ENCODE results near the gene STX10. TPM values are rescaled to one million over a fixed set of nuclear protein-coding genes. Genes with fewer than 3 reads are reported as not detected.

Gene STX10
- total RNA-seq, 1 donor, result 86.2 TPM

DNA sequence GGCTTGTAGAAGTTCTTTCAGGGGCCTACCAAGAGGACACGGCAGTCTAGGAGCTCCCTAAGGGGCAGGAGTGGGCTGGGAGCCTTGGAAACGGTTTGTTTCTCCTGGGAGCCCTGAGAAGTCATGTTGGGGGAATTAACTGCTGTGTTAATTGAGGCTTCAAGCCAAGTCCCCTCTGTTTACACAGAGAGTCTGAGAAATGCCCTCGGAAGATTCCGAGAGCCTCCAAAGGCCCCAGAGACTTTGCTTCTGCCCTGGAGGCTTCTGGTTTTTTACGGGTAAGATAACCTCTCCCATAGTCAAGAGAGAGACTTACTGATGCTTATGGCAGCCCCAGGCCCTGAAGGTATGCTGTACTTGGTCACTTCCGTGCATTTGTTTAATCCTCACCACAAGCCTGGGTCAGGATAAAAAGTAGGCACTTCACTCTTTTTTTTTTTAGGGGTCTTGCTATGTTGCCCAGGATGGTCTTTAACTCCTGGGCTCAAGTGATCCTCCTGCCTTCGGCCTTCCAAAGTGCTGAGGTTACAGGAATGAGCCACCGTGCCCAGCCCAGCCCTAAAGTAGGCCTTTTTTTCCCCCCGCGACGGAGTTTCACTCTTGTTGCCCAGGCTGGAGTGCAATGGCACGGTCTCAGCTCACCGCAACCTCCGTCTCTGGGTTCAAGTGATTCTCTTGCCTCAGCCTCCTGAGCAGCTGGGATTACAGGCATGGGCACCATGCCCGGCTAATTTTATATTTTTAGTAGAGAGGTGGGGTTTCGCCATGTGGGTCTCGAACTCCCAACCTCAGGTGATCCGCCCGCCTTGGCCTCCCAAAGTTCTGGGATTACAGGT is 15.2 kb upstream of the STX10 start:
- DNase-seq (ENCODE audit: low read depth in 2 of 3, low spot score in 2 of 3), result no peak

- peak in 2 of 3 donors; percentile 92 to 93 for DNase-seq (ENCODE audit: low read depth in 2 of 3, low spot score in 2 of 3)
These were observed 14.4 kb upstream of the STX10 start for GRCh38 chr19:13164343-13165161.

DNA sequence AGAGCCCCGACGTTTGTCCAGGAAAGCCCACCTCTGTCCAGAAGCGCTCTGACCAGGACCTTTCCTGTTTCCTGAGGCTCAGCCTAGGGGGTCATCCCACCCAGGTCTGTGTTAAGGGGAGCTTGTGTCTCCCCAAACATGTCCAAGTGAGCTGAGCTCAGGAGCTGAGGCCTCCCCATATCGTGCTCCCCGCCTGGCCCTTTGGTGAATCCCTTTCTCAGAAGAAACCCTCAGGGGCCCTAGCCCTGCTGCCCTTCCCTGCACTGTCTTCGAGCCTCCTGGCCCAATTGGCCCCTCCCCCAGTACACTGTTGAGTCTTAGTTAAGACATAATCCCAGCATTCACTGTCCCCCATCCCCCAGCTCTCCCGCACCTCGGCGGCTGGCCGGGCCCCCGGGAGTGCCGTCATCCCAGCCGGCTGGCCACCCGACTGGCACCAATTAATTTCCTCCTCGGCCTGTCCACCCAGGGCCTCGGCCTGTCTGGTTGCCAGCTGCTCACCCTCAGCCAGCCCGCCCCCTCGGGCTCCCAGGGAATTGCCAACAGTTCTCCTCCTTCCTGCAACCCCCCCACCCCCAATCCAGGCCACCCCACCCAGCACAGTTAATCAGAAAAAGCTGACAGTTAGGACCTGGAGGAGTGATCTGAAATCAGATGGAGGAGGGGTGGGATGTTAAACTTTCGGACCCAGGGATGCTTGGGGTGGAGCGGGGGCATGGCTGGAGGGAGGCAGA is 13.6 kb upstream of the STX10 start:
- DNase-seq (ENCODE audit: low read depth in 2 of 3, low spot score in 2 of 3), result peak in 1 of 3 donors; percentile 64

- peak; percentile 55 to 89 (median 86) for DNase-seq (ENCODE audit: low read depth in 2 of 3, low spot score in 2 of 3)
These were observed 12.8 kb upstream of the STX10 start for GRCh38 chr19:13162724-13163608.

DNA sequence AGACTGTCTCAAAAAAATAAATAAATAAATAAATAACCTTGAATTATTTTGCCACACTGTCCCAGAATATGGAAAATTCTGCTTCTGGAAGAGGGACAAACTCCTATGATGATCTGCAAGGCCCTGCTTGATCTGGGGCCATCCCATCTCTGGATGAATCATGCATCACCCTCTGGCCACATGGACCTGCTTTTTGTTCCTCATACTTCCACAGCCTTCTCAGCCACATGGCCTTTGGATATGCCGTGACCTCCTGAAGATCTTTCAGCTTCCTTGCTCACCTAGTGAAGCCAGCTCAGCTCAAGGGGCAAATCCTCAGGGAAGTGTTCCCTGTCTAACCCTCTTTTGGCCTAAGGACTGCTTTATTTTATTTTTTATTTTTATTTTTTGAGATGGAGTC is 10.4 kb upstream of the STX10 start:
- no peak for DNase-seq (ENCODE audit: low read depth in 2 of 3, low spot score in 2 of 3)

DNA sequence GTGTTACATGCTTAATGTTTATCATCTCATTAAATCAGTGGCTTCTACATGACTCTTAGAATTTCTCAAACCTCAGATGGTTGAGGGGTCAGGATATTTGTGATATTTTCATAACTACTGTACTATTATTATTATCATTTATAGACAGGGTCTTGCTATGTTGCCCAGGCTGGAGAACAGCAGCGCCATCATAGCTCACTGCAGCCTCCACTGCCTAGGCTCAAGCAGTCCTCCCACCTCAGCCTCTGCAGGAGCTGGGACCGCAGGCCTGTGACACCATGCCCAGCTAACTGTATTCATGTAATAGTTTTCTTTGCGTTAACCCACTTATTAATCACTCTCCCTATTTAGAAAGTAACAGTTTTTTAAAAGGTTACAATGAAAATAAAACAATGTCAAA is 9.5 kb upstream of the STX10 start:
- no peak for DNase-seq (ENCODE audit: low read depth in 2 of 3, low spot score in 2 of 3)

GRCh38 chr19:13155472-13156359 is 5.5 kb upstream of the STX10 start:
- DNase-seq (ENCODE audit: low read depth in 2 of 3, low spot score in 2 of 3), result peak; percentile 63 to 77 (median 75)

GRCh38 chr19:13154911-13155471 is 4.8 kb upstream of the STX10 start:
- peak; percentile 61 to 85 (median 79) for DNase-seq (ENCODE audit: low read depth in 2 of 3, low spot score in 2 of 3)

DNA sequence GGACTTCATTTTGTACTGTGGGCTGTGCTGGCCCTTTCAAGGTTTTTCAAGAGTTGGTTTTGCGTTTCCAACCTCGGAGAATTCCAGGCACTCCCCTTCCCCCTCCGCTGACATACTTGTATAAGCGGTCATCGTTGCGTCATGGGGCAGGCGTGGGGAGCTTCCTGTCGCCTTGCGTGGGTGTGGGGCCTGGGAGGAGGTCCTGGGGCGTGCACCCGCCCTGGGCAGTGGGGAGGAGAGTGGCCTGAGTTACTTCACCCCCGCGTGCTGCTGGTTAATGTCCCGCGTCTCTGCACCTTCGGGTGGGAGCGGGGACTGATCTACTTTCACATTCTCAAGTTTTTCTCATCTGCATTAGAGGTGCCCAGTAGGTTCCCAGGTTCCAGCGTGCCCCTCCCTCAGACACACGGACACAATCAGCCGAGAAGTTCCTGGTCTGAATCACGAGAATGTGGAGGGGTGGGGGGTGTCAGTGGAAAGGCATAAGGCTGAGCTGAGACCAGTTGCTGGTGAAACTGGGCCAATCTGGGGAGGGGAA is 4.1 kb upstream of the STX10 start:
- peak in 1 of 3 donors; percentile 29 for DNase-seq (ENCODE audit: low read depth in 2 of 3, low spot score in 2 of 3)

DNA sequence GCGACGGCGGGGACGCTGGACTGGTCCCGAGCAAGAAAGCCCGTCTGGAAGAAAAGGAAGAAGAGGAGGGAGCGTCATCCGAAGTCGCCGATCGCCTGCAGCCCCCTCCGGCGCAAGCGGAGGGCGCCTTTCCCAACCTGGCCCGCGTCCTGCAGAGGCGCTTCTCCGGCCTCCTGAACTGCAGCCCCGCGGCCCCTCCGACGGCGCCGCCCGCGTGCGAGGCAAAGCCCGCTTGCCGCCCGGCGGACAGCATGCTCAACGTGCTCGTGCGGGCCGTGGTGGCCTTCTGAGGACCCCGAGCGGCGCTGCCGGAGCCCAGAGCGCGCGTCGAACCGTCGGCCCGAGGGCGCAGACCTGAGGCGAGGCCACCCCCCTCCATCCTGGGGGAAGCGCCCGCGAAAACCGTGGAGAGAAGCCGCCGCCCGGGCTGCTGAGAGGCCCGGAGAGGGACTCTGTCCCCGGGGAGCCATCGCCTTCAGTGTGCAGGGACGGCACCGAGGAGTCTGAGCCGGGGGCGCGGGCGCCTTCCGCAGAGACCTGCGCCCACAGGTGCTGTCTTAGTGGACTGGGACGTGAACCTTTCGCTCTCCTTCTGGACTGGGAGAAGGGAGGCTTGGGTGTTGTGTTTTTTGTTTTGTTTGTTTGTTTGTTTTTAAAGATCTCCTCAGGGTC is 3.5 kb upstream of the STX10 start:
- no peak for DNase-seq (ENCODE audit: low read depth in 2 of 3, low spot score in 2 of 3)

GRCh38 chr19:13152974-13153568 is 2.9 kb upstream of the STX10 start:
- DNase-seq (ENCODE audit: low read depth in 2 of 3, low spot score in 2 of 3), result peak; percentile 92 to 100 (median 97)

DNA sequence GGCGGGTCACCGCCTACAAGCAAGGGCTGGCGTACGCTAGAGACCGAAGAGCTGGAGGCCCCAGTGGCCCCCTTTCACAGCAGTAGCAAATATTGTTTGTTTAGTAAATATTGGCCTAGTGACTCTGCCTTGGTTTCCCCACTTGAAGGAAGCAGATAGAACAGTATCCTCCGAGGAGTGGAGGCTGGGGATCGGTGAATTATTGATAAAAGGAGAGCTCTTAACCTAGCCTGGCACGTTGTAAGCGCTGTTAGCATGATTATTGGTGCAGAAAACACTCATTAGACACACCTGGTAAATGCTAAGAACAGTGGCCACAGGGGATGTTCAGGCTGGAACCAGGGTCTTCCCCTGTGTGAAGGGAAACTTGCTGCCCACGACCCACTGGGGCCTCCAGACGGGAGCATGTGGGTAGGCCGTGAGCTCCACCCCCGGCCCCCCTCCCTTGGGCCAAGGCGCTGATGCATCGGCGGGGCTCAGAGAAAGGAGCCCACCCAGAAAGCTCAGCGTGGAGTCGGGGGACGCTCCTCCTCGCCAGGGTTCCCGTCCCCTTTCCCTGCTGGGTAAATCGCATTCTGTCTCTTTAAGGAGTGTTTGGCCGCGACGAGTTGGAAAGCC is 2.3 kb upstream of the STX10 start:
- no peak for DNase-seq (ENCODE audit: low read depth in 2 of 3, low spot score in 2 of 3)

DNA sequence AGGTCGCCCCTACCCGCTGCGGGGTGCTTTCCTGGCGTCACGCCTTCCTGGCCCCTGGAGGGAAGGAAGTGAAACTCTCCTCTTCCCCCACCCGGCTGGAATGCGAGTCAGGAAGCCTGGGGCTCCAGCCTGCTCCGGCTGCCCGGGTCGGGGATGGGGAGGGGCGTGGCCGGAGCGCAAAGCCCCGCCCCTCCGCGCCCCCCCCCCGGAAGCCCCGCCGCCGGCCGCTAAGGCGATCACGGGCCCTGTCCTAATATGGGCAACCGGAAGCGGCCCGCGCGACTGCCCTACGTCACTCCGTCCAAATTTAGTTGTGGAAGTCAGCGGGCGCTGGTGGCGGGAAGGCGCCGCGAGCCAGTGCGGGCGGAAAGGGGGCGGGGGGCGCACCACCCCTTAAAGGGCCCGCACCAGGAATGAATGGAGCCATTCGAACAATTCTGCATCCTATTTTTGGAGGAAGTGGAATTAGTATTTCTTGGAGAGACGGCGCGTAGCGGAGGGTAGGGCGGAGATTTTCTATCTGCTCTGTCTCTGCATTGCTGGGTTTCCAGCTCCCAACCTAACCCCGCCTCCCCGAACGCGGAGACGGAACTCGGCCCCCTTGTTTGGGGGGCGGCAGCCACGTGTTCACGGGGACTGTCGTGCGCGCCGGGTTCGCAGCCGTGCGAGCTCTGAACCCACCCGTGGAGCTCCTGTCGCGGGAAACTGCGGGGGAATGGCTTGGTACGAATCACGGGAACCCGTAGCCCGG is 1.6 kb upstream of the STX10 start:
- DNase-seq (ENCODE audit: low read depth in 2 of 3, low spot score in 2 of 3), result peak; percentile 88 to 95 (median 95)

GRCh38 chr19:13150931-13151604 is 893 bp upstream of the STX10 start:
- peak in 2 of 3 donors; percentile 38 to 48 for DNase-seq (ENCODE audit: low read depth in 2 of 3, low spot score in 2 of 3)

DNA sequence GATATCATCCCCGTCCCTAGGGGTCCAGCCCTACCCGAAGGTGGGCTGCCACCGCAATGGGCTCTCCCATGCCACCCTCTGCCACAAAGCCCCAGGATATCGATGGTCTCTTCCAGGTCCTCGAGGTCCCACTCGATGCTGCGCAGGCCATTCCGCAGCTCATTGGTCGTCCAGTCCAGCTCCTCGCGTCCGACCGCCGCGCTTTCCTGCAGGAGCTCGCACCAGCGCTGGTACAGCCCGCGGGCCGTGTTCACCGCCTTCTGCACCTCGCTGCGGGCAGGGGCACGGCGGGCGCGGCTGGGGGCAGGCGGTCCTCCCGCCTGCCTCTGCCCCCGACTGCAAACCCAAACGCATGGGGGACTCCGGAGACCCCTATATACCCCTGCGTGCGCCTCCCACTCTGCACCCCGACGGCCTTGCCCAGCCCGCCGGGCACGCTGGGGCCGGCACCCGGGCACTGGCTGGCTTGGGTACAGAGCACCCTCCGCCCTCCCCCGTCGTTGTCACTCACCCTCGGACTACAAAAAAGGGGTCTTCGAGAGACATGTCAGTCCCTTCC is 468 bp downstream of the STX10 start:
- DNase-seq (ENCODE audit: low read depth in 2 of 3, low spot score in 2 of 3), result peak in 1 of 3 donors; percentile 30
